ENCODE results near the gene TADA1. TPM values are rescaled to one million over a fixed set of nuclear protein-coding genes. Genes with fewer than 3 reads are reported as not detected.

TADA1 gene
- polyA plus RNA-seq, 3 donors = 23.3 to 27.9 (median 23.8) TPM

GRCh38 chr1:166814611-166815010, 61.5 kb downstream of the TADA1 start:
- peak in 5 of 11 donors; percentile 12 to 34 (median 19) for DNase-seq (ENCODE audit: extremely low read depth in 1 of 11, low read depth in 9 of 11, low spot score in 4 of 11)

GRCh38 chr1:166813508-166814223, 62.4 kb downstream of the TADA1 start:
- no peak for DNase-seq (ENCODE audit: extremely low read depth in 1 of 11, low read depth in 9 of 11, low spot score in 4 of 11)

GRCh38 chr1:166811691-166812090, 64.4 kb downstream of the TADA1 start:
- DNase-seq (ENCODE audit: extremely low read depth in 1 of 11, low read depth in 9 of 11, low spot score in 4 of 11) = no peak

- no peak for DNase-seq (ENCODE audit: extremely low read depth in 1 of 11, low read depth in 9 of 11, low spot score in 4 of 11)
Observed at GRCh38 chr1:166808952-166809351, 67.1 kb downstream of the TADA1 start.

Other genes with a start within 250 kb of the TADA1 start
- 10 to 100 TPM; 38.0 to 43.9 (median 42.9) TPM for gene POGK, start 36.8 kb downstream of the TADA1 start, polyA plus RNA-seq (ENCODE audit: insufficient read length in 3 of 3)
- 10 to 100 TPM; 15.5 to 18.1 (median 16.6) TPM for gene ILDR2, start 99.3 kb upstream of the TADA1 start, polyA plus RNA-seq (ENCODE audit: insufficient read length in 3 of 3)
- gene MAEL, start 113.0 kb upstream of the TADA1 start, polyA plus RNA-seq (ENCODE audit: insufficient read length in 3 of 3) = 1 to 10 TPM; 1.4 to 3.3 (median 2.2) TPM
- 1 to 10 TPM in 2 of 3 donors, under 1 TPM in 1; 0.83 to 1.1 (median 1.0) TPM for gene GPA33, start 214.1 kb upstream of the TADA1 start, polyA plus RNA-seq (ENCODE audit: insufficient read length in 3 of 3)
- under 1 TPM; 0.29 to 0.73 (median 0.36) TPM for gene STYXL2, start 217.8 kb upstream of the TADA1 start, polyA plus RNA-seq (ENCODE audit: insufficient read length in 3 of 3)

Data from renal cortex interstitium (tissue), 11 donors.